Measurements from ENCODE around the gene MSRB1.

GRCh38 chr16:1981398-1981836 is 38.4 kb upstream of the MSRB1 start, which contains the start of gene NOXO1:
- TF ChIP-seq POLR2A (IDR thresholded peaks at IDR 0.05; ENCODE audit: low read length) (no peak), GATA1 (IDR thresholded peaks at IDR 0.05; ENCODE audit: low read depth, low read length) (no peak)

All from erythroblast (primary cell).